ENCODE measurements around the gene ACP7.
"Not testable (repeated sequence)": the region's sequence is repeated elsewhere in the genome, so short reads cannot be mapped to it uniquely, and the experiment has no call there.

The ACP7 gene, protein sequence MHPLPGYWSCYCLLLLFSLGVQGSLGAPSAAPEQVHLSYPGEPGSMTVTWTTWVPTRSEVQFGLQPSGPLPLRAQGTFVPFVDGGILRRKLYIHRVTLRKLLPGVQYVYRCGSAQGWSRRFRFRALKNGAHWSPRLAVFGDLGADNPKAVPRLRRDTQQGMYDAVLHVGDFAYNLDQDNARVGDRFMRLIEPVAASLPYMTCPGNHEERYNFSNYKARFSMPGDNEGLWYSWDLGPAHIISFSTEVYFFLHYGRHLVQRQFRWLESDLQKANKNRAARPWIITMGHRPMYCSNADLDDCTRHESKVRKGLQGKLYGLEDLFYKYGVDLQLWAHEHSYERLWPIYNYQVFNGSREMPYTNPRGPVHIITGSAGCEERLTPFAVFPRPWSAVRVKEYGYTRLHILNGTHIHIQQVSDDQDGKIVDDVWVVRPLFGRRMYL

DNA sequence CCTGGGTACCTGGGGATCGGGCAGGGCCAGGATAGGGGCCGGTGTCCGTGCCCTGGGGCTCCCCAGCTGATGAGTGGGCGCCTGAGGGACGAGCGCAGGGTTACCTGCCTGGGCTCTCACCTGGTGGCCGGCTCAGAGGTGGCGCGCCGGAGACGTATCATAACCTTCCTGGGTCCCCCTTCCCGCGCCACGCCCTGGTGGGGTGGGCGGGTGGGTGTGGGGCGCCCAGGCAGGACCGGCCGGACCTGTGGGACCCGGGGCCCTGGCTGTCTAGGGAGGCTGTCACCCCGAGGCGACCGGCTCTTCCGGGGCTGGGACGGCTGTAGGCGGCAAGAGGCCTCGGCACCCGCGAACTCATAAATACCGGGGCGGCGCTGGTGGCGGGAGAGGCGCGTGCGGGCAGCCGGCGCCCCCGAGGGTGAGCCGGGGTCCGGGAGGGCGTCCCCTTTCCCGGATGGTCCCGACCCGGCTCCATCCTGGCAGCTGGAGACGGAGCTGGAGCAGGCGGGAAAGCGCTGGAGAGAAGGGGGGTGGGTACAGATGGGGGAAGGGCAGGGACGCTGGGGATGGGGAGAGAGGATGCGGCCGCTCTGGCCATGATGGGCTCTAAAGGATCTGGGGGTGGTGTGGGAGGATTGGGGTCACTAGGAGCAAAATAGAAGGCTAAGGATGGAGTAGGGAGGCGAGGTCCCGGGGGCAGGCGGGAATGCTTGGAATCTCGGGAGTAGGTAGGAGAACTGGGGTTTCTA, at the start of gene ACP7:
Gene ACP7 (plus strand): TSS at position 386 of the 749 bp plus-strand sequence. CDS start 902 bp downstream, outside the sequence.
- no peak for DNase-seq (ENCODE audit: low read depth)

DNA sequence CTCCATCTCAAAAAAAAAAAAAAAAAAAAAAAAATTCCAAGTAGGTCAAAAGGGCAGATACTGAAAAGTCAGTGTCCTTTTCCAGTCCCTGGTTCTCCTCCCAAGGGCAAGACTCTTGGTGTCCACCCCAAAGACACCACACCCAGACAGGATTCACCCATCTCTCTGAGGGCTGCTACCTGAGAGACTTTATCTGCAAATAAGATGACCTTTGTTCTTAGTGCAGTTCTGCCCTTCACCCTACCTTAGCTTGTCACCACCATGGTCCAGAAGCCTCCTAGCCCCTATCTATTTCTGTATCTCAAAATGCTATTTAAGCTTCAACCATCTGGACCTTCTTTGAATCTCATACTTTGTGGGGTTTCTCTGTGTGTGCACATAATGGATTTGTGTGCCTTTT, 47.6 kb upstream of the ACP7 start:
- no peak for DNase-seq (ENCODE audit: low read depth)

DNA sequence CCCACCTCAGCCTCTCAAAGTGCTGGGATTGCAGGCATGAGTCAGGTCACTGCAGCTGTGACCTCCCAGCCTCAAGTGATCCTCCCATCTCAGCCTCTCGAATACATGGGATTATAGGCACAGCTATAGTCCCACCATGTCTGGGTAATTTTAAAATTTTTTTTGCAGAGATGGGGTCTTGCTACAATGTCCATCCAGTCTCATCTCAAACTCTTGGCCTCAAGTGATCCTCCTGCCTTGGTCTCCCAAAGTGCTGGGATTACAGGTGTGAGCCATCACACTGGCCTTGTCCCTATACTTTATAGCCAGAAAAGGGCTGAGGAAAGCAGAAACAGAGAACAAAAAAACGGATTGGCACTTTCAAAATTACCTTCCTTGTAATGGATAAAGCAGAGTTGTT, 47.0 kb upstream of the ACP7 start:
- DNase-seq (ENCODE audit: low read depth) = no peak

DNA sequence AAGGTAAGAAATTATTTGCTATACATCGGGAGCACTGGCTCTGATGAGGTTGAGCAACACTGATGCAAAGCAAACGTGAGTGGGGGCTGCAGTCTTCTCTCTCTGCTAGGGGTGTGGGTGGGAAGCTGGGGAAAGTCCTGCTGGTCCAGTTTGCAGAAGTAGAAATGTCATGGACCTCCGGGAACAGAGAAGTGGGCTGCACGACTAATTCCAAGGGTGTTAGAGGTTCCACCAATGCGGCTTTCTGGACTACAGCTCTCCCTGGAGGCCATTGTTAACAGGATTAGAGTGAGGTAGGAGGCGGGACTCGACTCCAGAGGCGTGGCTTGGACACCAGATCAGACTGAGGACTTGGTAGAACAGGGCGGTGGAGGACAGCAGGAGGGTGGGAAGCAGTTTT, 46.1 kb upstream of the ACP7 start:
- DNase-seq (ENCODE audit: low read depth) = peak; percentile 63

DNA sequence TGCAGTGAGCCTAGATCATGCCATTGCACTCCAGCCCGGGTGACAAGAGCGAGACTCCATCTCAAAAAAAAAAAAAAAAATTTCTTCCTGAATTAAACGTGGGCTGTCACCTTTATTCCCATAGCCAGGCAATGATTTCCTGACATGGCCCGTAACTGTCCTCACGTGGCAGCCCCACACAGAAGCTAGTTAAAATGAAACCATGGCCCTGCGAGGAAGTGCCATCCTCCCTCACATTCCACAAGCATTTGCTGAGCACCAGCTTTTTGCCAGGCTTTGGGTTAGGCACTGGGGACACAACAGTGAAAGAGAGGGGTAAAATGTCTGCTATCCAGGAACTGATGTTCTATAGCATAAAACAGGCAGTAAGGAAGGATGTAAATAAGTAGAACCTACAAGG, 38.7 kb upstream of the ACP7 start:
- no peak for DNase-seq (ENCODE audit: low read depth)

DNA sequence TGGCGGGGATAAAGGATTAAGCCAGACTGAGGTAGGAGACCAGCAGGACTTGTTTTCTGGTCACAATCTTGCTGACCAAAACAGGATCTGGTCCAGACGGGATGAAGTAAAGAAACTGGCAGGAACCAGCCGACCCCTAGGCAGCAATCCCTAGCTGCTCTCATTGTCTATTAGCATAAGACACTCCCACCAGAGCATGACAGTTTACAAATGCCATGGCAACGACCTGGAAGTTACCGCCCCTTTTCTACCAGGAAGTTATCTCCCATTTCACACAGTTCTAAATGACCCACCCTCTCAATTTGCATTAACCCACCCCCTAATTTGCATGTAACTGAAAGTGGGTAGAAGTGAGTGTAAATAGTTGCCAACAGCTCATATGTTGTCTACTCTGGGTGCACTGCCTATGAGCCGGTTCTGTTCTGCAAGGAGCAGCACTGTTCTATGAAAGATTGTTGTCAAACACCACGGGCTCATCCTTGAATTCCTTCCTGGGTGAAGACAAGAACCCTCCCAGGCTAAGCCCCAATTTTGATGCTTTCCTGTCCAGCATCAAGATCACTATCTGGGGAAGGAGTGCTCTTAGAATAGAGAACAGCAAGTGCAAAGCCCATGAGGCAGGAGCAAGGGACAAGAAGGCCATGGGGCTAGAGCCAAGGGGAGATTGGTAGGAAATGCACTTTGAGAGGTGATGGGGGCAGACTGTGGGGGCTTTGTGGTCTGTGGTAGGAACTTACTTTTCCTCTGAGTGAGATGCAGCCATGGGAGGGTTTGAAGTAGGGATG, 37.9 kb upstream of the ACP7 start:
- DNase-seq (ENCODE audit: low read depth) = peak; percentile 7

DNA sequence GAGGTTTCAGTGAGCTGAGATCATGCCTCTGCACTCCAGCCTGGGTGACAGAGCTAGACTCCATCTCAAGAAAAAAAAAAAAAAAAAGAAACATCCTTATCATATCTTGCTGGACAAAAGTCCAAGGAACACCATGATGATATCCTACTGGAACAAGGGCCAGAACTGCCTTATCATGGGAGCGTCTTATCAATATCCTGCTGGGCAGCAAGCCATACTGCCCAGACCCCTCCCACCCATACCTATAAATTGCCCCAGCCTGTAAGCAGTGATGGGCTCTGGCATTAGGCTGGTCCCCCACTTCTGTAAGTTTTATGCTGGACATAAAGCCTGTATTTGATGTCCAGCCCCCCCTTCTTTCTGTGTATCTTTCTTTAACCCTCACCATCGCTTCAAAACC, 37.1 kb upstream of the ACP7 start:
- DNase-seq (ENCODE audit: low read depth) = no peak

DNA sequence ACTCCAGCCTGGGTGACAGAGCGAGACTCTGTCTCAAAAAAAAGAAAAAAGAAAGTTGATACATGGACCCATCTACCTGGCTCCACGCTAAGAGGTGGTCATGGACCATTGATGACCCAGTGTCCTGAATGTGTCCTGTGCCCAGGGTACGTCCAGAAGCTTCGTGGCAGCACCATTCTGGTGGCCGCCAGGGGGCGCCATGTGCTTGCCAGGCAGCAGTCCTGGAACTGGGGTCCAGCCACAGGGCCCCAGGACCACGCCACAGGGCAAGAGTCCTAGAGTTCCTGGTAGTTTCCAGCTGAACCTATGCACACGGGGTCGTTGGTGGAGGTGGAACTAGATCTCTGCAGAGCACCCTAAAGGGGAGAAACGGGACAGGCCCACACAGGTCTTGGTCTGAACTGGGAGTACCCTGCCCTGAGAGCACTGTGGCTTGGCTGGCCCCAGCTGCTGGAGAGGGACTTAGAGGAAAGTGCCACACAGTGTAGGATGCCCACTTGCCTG, 31.9 kb upstream of the ACP7 start:
- peak; percentile 56 for DNase-seq (ENCODE audit: low read depth)

DNA sequence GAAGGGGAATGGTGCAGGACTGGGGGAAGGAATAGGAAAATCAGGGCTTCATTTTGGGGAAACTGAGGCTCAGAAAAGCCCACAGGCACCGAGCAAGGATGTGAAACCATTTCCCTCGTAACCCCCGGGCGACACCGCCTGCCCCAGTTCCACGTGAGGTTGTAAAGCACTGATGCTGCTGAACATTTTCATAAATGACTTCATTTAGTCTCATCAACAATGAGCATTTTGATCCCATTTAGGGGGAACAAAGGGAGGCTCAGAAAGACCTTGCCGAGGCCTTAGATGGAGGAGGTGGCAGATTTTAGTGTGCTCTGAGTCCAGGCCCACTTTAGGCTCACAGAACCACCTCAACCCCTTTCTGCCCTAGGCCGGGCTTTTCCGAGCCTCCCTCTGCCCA, 31.3 kb upstream of the ACP7 start:
- DNase-seq (ENCODE audit: low read depth) = no peak

DNA sequence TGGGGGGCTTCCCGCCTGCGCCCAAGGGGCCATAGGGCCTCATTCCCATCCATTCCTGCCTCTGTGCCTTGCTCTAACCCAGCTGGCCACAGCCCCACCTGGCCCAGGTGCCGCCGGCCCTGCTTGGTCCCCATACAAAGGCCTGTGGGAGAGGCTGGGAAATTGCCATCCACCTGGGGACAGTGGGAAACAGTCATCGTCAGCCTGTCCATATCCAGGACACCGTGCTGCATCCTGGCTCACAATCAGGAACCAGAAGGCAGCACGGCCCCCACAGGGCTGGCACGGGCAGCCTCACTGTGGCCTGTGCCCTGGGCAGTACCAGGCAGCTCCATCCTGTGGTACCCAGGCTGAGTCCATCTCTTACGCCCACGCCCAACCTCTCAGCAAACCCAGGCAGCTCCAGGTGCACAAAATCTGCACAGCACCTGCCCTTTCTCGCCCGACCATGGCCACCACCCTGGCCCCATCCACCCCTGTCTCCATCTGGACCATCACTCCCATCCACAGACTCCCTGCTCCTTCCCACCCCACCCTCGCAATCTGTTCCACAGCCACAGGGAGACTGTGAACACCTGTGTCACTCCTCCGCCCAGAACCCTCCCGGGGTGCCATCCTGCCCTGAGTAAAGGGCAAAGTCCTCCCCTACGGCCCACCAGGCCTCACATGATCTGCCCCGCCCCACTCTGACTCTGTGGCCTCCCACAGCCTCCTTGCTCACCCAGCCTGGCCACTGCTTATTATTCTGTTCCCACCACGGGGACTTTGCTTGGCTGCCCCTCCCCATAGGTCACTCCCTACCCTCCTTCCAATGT, 30.7 kb upstream of the ACP7 start:
- DNase-seq (ENCODE audit: low read depth) = no peak

DNA sequence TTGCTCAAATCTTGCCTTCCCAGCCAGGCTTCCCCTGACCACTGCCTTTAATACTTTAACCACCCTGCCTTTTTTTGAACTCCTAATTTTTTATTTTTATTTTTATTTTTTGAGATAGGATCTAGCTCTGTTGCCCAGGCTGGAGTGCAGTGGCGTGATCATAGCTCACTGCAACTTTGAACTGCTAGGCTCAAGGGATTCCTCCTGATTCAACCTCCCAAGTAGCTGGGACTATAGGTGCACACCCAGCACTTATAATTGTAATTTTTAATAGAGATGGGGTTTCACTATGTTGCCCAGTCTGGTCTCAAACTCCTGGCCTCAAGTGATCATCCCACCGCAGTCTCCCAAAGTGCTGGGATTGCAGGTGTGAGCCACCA, 30.1 kb upstream of the ACP7 start:
- no peak for DNase-seq (ENCODE audit: low read depth)

DNA sequence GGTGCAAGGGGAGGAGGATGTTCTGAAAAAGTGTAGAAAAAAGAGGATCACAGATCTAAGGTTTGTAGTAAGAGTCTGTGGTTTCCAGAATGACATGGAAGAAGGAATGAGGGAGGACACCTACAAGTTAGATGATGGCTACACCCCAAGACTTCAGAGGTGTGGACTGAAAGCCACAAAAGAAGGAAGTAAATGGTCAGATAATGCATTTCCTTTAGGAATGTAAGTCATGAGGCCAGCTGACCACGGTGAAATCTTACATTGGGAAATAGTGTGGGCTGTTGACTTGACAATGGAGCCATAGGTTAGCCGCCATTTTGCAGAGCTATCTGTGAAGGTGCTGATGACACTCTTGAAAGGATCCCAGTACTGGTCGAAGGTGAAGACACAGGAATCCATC, 26.6 kb upstream of the ACP7 start:
- DNase-seq (ENCODE audit: low read depth) = peak; percentile 5

DNA sequence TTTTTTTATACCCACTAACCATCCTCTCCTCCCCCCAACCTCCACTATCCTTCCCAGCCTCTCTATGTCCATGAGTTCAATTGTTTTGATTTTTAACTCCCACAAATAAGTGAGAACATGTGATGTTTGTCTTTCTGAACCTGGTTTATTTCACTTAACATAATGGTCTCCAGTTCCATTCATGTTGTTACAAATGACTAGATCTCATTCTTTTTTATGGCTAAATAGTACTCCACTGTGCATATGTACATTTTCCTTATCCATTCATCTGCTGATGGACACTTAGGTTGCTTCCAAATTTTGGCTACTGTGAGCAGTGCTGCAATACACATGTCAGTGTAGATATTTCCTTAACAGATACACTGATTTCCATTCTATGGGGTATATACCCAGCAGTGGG, 24.9 kb upstream of the ACP7 start:
- DNase-seq (ENCODE audit: low read depth) = no peak

DNA sequence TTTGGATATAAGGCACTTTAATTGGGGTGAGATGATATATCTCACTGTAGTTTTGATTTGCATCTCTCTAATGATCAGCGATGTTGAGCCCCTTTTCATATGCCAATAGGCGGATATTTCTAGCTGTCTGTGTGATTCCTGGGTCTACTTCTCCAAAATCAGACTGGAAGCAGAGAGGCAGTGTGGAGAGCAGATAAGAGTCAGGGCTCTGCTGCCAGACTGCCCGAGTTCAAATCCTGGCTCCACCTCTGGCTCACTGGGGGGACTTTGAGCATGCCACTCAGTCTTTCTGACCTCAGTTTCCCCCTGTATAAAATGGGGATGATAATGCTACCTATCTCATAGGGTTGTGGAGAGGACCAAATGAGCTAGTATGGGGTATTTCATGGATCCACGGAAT, 24.0 kb upstream of the ACP7 start:
- DNase-seq (ENCODE audit: low read depth) = no peak

DNA sequence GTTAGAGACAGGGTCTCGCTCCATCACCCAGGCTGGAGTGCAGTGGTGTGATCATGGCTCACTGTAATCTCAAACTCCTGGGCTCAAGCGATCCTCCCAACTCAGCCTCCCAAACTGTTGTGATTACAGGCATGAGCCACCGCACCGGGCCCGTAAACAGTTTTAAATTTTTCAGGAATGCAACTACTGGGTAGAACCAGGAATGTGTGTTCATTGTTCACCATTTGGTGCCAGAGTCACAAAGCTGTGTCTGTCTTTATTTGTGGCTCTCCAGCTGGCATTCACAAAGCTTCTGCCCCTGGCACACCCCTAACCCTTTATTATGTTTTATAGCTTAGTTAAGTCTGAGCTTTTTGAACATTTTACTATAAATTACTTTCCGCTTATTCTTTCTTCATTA, 19.8 kb upstream of the ACP7 start:
- no peak for DNase-seq (ENCODE audit: low read depth)

DNA sequence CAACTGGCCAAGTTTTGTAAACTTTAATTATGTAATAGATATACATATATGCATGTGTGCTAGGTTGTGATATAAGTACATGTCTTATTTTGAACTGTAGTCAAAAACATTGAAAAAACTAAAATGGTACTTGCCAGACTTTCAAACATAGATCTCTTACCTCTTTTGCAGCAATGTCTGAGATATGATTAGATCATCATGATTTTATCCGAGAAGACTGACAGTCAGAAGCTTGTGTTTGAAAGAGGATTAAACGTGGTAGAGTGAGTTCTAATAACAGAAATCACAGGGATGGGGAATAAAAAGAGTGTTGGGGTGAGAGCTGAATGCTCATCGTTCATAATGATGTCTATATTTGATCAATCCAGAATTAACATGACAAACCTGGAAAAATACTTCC, 18.2 kb upstream of the ACP7 start:
- DNase-seq (ENCODE audit: low read depth) = no peak

DNA sequence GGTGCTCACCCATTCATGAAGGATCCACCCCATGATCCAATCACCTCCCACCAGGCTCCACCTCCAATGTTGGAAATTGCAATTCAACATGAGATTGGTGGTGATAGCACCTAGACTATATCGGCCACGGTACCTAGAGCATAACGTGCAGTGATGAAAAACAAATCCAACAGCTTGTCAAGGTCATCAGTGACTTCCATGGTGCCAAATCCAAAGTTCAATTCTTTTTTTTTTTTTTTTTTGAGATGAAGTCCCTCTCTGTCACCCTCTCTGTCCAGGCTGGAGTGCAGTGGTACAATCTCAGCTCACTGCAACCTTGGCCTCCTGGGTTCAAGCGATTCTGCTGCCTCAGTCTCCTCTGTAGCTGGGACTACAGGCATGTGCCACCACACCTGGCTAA, 17.1 kb upstream of the ACP7 start:
- DNase-seq (ENCODE audit: low read depth) = no peak

DNA sequence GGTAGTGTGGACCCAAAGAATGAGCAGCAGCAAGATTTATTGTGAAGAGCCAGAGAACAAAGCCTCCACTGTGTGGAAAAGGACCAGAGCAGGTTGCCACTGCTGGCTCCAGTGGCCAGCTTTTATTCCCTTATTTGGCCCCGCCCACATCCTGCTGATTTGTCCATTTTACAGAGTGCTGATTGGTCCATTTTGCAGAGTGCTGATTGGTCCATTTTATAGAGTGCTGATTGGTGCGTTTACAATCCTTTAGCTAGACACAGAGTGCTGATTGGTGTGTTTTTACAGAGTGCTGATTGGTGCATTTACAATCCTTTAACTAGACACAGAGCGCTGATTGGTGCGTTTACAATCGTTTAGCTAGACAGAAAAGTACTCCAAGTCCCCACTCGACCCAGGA, 15.9 kb upstream of the ACP7 start:
- not testable (repeated sequence) for DNase-seq (ENCODE audit: low read depth)

DNA sequence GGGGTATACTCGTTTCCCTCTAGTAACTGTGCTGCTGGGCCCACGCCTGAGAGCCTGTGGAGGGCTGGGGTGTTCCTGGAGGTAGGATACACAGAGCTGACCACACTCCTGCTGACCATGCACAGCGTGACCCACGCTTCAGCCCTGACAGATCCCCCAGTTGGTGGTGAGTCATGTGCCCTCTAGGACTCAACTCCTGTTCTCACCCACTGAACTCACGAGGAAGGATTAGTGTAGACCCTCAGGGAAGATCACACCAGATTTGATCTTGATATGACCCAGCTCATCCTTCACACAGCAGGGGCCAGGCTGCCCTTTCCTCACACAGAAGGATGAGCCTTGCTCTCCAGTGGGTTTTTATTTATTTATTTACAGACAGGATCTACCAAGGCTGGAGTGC, 13.3 kb upstream of the ACP7 start:
- peak; percentile 34 for DNase-seq (ENCODE audit: low read depth)

DNA sequence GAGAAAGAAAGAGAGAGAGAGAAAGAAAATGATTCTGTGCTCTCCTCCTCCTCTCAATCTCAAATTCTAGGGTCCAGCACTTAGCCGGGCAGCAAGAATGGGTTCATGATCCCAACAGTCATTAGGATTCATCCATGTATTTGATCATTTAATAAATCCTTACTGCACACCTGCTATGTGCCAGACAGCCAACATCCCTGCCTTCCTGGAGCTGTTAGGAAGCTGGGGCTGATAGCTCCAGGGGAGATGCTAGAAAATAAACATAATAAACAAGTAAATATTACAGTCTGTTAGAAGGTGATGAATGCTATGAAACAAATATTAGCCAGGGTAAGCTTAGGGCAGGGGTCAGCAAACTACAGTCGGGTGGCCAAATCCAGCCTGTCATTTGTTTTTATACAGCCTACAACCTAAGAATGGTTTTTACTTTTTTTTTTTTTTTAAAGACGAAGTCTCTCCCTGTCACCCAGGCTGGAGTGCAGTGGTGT, 9.9 kb upstream of the ACP7 start:
- DNase-seq (ENCODE audit: low read depth) = no peak

DNA sequence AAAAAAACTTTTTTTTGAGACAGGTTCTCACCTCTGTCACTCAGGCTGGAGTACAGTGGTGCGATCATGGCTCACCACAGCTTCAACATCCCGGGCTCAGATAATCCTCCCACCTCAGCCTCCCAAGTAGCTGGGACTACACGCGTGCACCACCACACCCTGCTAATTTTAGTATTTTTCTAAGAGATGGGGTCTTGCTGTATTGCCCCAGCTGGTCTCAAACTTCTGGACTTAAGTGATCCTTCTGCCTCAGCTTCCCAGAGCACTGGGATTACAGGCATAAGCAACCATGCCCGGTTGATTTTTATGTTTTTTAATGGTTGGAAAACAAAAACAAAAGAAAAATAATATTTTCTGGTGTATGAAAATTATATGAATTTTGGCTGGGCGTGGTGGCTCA, 9.2 kb upstream of the ACP7 start:
- DNase-seq (ENCODE audit: low read depth) = no peak

DNA sequence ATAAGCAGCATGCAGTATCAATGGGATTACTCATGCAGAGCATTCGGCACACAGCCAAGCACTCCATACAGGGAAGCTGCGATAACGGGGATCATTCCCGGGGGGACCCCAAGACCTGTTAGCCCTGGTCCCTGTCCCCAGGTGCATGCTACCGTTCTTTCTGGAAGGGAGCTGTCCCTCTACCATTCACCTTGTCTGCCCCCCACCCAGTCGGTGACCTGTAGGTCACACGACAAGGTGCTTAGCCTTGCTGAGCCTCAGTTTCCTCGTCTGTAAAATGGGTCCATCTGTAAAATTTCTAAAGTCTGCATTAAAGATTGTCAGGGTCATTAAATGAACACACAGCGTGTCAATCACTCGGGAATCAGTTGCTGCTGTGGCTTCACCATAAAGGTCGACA, 6.8 kb upstream of the ACP7 start:
- DNase-seq (ENCODE audit: low read depth) = no peak

Data from iris pigment epithelial cell (primary cell).